Breast epithelium (tissue), 3 donors: Measurements from ENCODE around the gene HYLS1.

Source experiments
- CTCF ChIP-seq, 3 donors: fragments of 450-650 bp; IDR thresholded peaks; one replicate each; pipeline ENCODE4 v1.5.1; 2016 to 2017; ENCODE audit warnings: antibody characterized with exemption in 3 of 3, mild to moderate bottlenecking in 3 of 3, moderate library complexity in 3 of 3
- POLR2A ChIP-seq: fragments of 450-650 bp; IDR thresholded peaks from one replicate; pipeline ENCODE4 v1.6.1; 2016; ENCODE audit warnings: antibody characterized with exemption, mild to moderate bottlenecking, moderate library complexity
- POLR2AphosphoS5 ChIP-seq, 3 donors: sonication (generic); formaldehyde crosslinking; IDR thresholded peaks; one replicate each; pipeline ENCODE4 v1.6.1; 2017; ENCODE audit warnings: antibody characterized with exemption in 3 of 3

- no peak for TF ChIP-seq CTCF (IDR thresholded peaks at IDR 0.05)
- no peak for TF ChIP-seq POLR2A
- TF ChIP-seq POLR2AphosphoS5 (IDR thresholded peaks at IDR 0.05) = no peak
Measured at GRCh38 chr11:125872138-125872491, 15.4 kb upstream of the HYLS1 start.
